ENCODE results near the gene MPLKIP.

- no peak for TF ChIP-seq CTCF (IDR thresholded peaks at IDR 0.05)
- TF ChIP-seq POLR2A (IDR thresholded peaks at IDR 0.05), result no peak
Observed at GRCh38 chr7:40115936-40116335, 18.5 kb downstream of the MPLKIP start.
